ENCODE measurements around the gene MFSD8.

The MFSD8 gene

DNA sequence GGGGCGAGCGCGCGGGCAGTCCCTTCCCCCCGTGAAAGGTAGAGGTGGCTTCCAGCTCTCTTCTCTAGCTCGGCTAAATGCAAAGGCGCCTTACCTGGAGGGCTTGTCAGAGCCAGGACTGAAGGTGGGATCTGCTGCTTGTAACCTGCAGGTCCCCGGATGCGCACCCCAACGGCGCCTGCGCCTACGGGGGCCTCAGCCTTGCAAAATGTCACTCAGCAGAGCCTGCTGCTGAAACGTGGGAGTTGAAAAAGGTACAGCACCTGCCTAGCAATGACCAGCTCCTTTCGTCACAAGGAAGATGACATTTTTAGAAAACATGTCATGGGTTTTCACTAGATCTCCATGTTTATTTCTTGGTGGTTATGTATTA lies 816 bp upstream of the MFSD8 start:
- TF ChIP-seq GATA3 (IDR thresholded peaks at IDR 0.05; ENCODE audit: low read depth, low read length) (no peak), GATA2 (IDR thresholded peaks at IDR 0.05; ENCODE audit: low read depth, low read length) (no peak)

DNA sequence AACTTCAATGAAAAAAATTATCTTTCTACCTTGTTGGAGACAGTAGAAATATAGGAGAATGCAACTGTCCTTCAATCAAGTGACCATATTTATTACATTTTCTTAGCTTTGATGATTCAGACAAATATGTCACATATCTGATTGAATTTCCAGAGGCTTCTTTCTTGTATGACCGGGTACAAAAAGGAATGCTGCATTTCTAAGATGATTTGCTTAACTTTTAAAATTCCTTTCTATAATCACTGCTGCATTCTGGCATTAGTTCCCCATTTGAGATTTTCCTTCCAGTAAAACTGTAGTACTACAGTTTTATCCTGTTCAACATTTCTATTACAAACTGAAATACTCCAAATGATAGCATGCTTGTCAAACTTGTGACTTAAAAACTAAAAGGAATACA lies 5.2 kb downstream of the MFSD8 start:
- TF ChIP-seq GATA3 (IDR thresholded peaks at IDR 0.05; ENCODE audit: low read depth, low read length) = no peak
- no peak for TF ChIP-seq GATA2 (IDR thresholded peaks at IDR 0.05; ENCODE audit: low read depth, low read length)

DNA sequence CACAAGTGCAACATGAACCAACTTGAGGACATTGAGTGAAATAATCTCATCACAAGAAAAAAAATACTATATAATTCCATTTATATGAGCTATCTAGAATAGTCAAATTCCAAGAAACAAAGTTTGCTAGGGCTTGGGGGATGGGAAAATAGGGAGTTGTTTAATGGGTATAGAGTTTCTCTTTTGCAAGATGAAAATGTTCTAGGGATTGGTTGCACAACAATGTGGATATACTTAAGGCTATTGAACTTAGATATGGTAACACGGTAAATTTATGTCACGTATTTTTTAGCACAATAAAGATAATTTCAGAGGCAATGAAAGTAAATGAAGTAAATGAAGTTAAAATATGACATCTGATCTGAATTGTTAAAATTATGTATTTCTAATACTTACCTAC lies 7.9 kb downstream of the MFSD8 start:
- TF ChIP-seq GATA2 (IDR thresholded peaks at IDR 0.05; ENCODE audit: low read depth, low read length) = no peak
- no peak for TF ChIP-seq GATA3 (IDR thresholded peaks at IDR 0.05; ENCODE audit: low read depth, low read length)

- TF ChIP-seq GATA3 (IDR thresholded peaks at IDR 0.05; ENCODE audit: low read depth, low read length) (no peak), GATA2 (IDR thresholded peaks at IDR 0.05; ENCODE audit: low read depth, low read length) (no peak)
These were observed 28.0 kb downstream of the MFSD8 start for GRCh38 chr4:127936974-127937373.

- TF ChIP-seq GATA3 (IDR thresholded peaks at IDR 0.05; ENCODE audit: low read depth, low read length) = no peak
- TF ChIP-seq GATA2 (IDR thresholded peaks at IDR 0.05; ENCODE audit: low read depth, low read length) = no peak
These were observed 34.8 kb downstream of the MFSD8 start for GRCh38 chr4:127930175-127930574.

DNA sequence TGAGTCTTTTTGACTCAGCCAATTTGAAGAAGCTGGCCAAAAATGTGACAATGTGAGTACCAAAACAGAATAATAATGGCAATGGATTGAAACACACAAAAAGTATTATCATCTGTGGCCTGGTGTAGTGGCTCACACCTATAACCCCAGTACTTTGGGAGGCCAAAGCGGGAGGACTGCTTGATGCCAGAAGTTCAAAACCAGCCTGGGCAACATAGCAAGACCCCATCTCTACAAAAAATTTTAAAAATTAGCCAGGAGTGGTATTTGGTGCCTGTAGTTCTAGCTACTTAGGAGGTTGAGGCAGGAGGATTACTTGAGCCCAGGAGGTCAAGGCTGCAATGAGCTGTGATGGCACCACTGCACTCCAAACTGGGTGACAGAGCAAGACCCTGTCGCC lies 42.7 kb downstream of the MFSD8 start:
- TF ChIP-seq GATA2 (IDR thresholded peaks at IDR 0.05; ENCODE audit: low read depth, low read length) (no peak), GATA3 (IDR thresholded peaks at IDR 0.05; ENCODE audit: low read depth, low read length) (no peak)

- TF ChIP-seq GATA2 (IDR thresholded peaks at IDR 0.05; ENCODE audit: low read depth, low read length) (no peak), GATA3 (IDR thresholded peaks at IDR 0.05; ENCODE audit: low read depth, low read length) (no peak)
These were observed 44.5 kb downstream of the MFSD8 start for GRCh38 chr4:127920521-127920920.

DNA sequence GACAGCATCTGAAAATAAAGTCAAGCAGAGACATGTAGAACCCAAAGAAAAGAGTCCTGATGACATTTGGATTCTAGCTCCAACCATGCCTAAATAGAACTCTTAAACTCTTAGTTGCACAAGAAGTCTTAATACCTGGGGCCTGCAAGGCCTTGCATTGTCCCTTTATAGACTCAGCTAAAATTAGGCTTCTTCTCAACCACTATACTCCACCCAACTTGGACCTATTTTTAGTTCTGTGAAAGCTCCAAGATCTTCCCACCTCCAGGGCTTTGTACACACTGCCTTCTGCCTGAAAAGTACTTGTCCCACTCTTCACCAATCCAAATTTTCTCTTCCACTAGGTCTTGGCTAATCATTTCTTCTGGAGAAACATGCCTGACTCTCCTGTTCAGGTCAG lies 47.8 kb downstream of the MFSD8 start:
- TF ChIP-seq GATA3 (IDR thresholded peaks at IDR 0.05; ENCODE audit: low read depth, low read length) = no peak
- no peak for TF ChIP-seq GATA2 (IDR thresholded peaks at IDR 0.05; ENCODE audit: low read depth, low read length)

DNA sequence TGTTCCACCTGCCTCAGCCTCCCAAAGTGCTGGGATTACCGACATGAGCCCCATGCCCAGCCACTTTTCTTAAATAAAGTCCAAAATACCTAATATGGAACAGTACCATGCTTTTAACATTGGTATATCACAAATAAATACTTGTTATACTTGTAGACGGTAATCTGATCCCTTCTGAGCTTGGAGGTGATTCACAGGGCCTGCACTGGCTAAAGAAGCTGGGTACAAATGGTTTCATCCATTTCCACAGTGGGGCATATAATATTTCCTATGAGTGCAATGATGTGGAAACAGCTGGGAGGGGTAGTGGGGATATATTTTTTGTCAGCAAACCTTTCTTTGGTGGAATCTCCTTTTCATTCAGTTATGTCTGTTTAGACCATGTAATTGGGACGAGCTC lies 48.5 kb downstream of the MFSD8 start:
- no peak for TF ChIP-seq GATA3 (IDR thresholded peaks at IDR 0.05; ENCODE audit: low read depth, low read length)
- TF ChIP-seq GATA2 (IDR thresholded peaks at IDR 0.05; ENCODE audit: low read depth, low read length) = no peak

DNA sequence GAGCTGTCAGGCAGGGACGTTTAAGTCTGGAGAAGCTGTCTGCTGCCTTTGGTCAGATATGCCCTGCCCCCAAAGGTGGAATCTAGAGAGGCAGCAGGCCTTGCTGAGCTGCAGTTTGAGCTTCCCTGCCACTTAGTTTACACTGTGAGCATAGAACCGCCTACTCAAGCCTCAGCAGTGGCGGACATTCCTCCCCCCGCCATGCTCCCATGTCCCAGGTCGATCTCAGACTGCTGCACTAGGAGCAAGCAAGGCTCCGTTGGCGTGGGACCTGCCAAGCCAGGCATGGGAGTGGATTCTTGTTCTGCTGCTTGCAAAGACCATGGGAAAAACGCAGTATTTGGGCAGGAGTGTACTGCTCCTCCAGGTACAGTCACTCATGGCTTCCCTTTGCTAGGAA lies 59.9 kb downstream of the MFSD8 start:
- no peak for TF ChIP-seq GATA3 (IDR thresholded peaks at IDR 0.05; ENCODE audit: low read depth, low read length)
- no peak for TF ChIP-seq GATA2 (IDR thresholded peaks at IDR 0.05; ENCODE audit: low read depth, low read length)

DNA sequence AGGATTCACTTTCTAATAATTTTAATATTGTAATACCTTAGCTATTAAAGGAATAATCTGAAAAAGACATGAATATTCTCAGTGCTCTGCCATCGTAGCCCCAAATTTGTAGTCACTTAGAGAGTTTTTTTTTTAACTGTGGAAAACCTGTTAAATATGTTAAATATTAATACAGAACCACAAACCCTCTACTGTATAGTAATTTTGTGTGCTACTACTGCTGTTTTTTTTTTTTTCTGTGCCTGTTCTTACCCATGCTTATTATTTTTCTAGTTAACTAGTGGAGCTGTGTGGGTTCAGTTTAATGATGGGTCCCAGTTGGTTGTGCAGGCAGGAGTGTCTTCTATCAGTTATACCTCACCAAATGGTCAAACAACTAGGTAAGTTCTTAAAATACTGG lies 68.4 kb downstream of the MFSD8 start:
- TF ChIP-seq GATA3 (IDR thresholded peaks at IDR 0.05; ENCODE audit: low read depth, low read length) = no peak
- TF ChIP-seq GATA2 (IDR thresholded peaks at IDR 0.05; ENCODE audit: low read depth, low read length) = no peak

GRCh38 chr4:127896069-127896468 lies 68.9 kb downstream of the MFSD8 start:
- TF ChIP-seq GATA2 (IDR thresholded peaks at IDR 0.05; ENCODE audit: low read depth, low read length) = no peak
- TF ChIP-seq GATA3 (IDR thresholded peaks at IDR 0.05; ENCODE audit: low read depth, low read length) = no peak

- TF ChIP-seq GATA2 (IDR thresholded peaks at IDR 0.05; ENCODE audit: low read depth, low read length) = no peak
- no peak for TF ChIP-seq GATA3 (IDR thresholded peaks at IDR 0.05; ENCODE audit: low read depth, low read length)
These were observed 75.1 kb downstream of the MFSD8 start for GRCh38 chr4:127889903-127890302.

GRCh38 chr4:127888559-127888958 lies 76.4 kb downstream of the MFSD8 start:
- no peak for TF ChIP-seq GATA2 (IDR thresholded peaks at IDR 0.05; ENCODE audit: low read depth, low read length)
- no peak for TF ChIP-seq GATA3 (IDR thresholded peaks at IDR 0.05; ENCODE audit: low read depth, low read length)

GRCh38 chr4:127881563-127881864 lies 83.5 kb downstream of the MFSD8 start:
- no peak for TF ChIP-seq GATA2 (IDR thresholded peaks at IDR 0.05; ENCODE audit: low read depth, low read length)
- TF ChIP-seq GATA3 (IDR thresholded peaks at IDR 0.05; ENCODE audit: low read depth, low read length) = no peak

- TF ChIP-seq GATA3 (IDR thresholded peaks at IDR 0.05; ENCODE audit: low read depth, low read length) = no peak
- no peak for TF ChIP-seq GATA2 (IDR thresholded peaks at IDR 0.05; ENCODE audit: low read depth, low read length)
These were observed 84.0 kb downstream of the MFSD8 start, which contains the start of gene PLK4 for GRCh38 chr4:127880763-127881562. Gene PLK4, plus strand, starts transcription at chr4:127880893. Its CDS starts 242 bp downstream, at chr4:127881135.

All from SH-SY5Y (cell line).